HPDE6-E6E7 (cell line): ENCODE data around the gene ELMO1.

ENCODE experiments used
- DNase-seq: peaks from one replicate; pipeline ENCODE4 v3.0.0; 2011; ENCODE audit warnings: missing footprints; ENCODE audit errors: extremely low spot score

Gene ELMO1

GRCh38 chr7:37471619-37472018, 23.0 kb upstream of the ELMO1 start:
- no peak for DNase-seq

- no peak for DNase-seq
These were observed 18.3 kb upstream of the ELMO1 start for GRCh38 chr7:37467002-37467401.

- no peak for DNase-seq
These were observed 13.5 kb upstream of the ELMO1 start for GRCh38 chr7:37462138-37462537.

- DNase-seq = no peak
These were observed 6.4 kb upstream of the ELMO1 start for GRCh38 chr7:37455081-37455480.

GRCh38 chr7:37452346-37452745, 3.7 kb upstream of the ELMO1 start:
- DNase-seq = no peak

GRCh38 chr7:37450035-37450434, 1.4 kb upstream of the ELMO1 start:
- DNase-seq = no peak

- DNase-seq = no peak
These were observed 957 bp upstream of the ELMO1 start for GRCh38 chr7:37449621-37450020.

- no peak for DNase-seq
These were observed 541 bp downstream of the ELMO1 start for GRCh38 chr7:37448011-37448635.

GRCh38 chr7:37446371-37446770, 2.3 kb downstream of the ELMO1 start:
- DNase-seq = no peak

- DNase-seq = no peak
These were observed 2.9 kb downstream of the ELMO1 start for GRCh38 chr7:37445790-37446189.

GRCh38 chr7:37445064-37445723, 3.5 kb downstream of the ELMO1 start:
- DNase-seq = no peak

- no peak for DNase-seq
These were observed 5.0 kb downstream of the ELMO1 start for GRCh38 chr7:37443627-37444026.

GRCh38 chr7:37442268-37442667, 6.4 kb downstream of the ELMO1 start:
- DNase-seq = no peak

GRCh38 chr7:37441816-37442215, 6.8 kb downstream of the ELMO1 start:
- no peak for DNase-seq

GRCh38 chr7:37441386-37441760, 7.3 kb downstream of the ELMO1 start:
- no peak for DNase-seq

GRCh38 chr7:37440738-37441385, 7.8 kb downstream of the ELMO1 start:
- no peak for DNase-seq

GRCh38 chr7:37439653-37440026, 9.0 kb downstream of the ELMO1 start:
- no peak for DNase-seq

GRCh38 chr7:37438906-37439652, 9.6 kb downstream of the ELMO1 start:
- DNase-seq = no peak

GRCh38 chr7:37435156-37435855, 13.4 kb downstream of the ELMO1 start:
- DNase-seq = no peak

- no peak for DNase-seq
These were observed 14.1 kb downstream of the ELMO1 start for GRCh38 chr7:37434529-37434928.

- DNase-seq = no peak
These were observed 15.5 kb downstream of the ELMO1 start for GRCh38 chr7:37433166-37433565.
